ENCODE results near the gene HSPA6.
"Not testable (repeated sequence)": the region's sequence is repeated elsewhere in the genome, so short reads cannot be mapped to it uniquely, and the experiment has no call there.

Gene HSPA6

GRCh38 chr1:161538925-161539479 lies 14.7 kb downstream of the HSPA6 start:
- DNase-seq, result not testable (repeated sequence)

GRCh38 chr1:161539731-161540569 lies 15.6 kb downstream of the HSPA6 start:
- DNase-seq, result peak; percentile 97

- DNase-seq, result not testable (repeated sequence)
These were observed 16.2 kb downstream of the HSPA6 start for GRCh38 chr1:161540570-161540960.

GRCh38 chr1:161542091-161542559 lies 17.8 kb downstream of the HSPA6 start:
- DNase-seq, result peak; percentile 30

- not testable (repeated sequence) for DNase-seq
These were observed 18.8 kb downstream of the HSPA6 start for GRCh38 chr1:161543125-161543524.

DNA sequence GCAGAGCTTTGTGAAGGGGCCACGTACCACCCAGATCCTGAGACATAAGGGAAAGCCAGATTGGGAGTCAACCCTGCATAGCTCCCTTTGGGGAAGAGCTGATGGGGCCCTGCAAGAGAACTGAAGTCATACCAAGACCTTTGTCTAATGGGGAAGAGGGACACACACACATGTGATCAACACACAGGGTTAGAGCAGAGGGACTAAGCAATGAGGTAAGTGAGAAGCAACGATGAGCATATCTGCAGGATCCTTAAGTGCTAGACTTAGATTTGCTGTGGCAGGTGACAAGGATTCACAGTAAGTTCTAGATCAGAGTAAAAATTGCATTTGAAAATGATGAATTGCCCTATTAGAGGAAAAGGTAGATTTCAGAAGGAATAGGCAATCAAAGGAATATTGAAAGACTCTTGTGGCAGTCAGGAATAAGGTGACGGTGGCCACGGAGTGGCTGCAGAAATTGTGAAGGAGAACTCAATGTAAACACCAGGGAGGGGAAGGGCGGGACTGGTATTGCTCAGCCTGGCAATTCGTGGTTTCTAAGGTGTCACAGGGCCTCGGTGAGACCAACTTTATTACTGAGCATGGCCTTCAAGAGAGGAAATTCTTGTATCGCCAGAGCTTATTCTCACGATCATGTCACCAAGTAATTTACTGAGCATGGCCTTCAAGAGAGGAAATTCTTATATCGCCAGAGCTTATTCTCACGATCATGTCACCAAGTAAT lies 20.8 kb downstream of the HSPA6 start:
- not testable (repeated sequence) for DNase-seq

GRCh38 chr1:161547995-161548741 lies 23.8 kb downstream of the HSPA6 start:
- not testable (repeated sequence) for DNase-seq

DNA sequence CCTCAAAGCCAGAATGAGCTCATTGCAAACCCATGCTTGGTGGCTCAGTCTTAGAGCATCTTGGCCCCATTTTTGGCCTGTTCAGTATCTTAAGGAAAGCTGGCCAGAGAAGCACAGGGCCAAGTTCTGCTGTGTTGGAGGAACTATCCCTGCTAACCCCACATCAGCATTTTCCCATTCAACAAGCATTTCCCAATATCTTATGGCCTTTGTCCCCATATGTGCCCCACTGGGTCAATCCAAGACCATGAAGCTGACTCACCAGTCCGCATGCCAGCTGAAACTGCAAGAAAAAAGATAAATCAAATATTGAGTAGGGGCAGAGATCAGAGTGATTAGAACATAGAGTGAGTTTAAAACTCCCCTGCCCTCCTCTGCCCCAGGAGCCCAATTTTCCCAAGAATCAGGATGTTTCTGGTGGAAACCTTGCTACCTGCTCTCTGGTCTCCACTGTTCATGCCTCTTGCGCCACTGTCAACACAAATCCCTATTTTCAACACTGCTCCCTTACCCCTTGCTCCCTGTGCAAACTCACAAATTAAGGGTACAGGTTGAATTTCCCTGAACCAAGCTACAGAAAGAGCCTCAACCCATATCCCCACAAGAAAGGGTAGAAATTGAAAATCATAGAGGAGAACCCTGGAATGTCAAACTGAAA lies 24.5 kb downstream of the HSPA6 start:
- DNase-seq, result not testable (repeated sequence)

DNA sequence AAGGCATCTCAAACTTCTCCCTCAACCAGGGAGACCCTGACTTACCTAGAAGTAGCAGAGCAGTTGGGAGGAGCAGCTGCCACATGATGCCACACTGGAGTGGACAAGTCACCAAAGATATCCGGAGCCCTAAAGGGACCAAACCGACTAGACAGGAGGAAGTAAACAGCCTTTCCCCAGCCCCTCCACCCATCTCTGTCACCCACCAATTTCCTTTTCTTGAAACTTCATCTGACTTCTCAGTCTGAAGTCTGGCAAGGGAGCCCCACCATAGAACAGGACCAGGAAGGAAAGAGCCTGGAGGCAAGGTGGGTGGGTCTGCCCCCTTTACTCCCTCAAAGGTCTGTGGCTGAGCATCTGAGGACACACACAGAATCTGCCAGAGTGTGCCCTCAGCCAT lies 25.3 kb downstream of the HSPA6 start, which contains the start of gene FCGR3A:
Gene FCGR3A, minus strand, starts transcription at position 167 of the 400 bp plus-strand sequence. Its CDS starts 82 bp downstream, at position 85.
- DNase-seq, result no peak

- not testable (repeated sequence) for DNase-seq
These were observed 26.6 kb downstream of the HSPA6 start for GRCh38 chr1:161550942-161551341.

- not testable (repeated sequence) for DNase-seq
These were observed 29.3 kb downstream of the HSPA6 start for GRCh38 chr1:161553631-161554030.

GRCh38 chr1:161554340-161554739 lies 30.0 kb downstream of the HSPA6 start:
- DNase-seq, result not testable (repeated sequence)

GRCh38 chr1:161554815-161555417 lies 30.6 kb downstream of the HSPA6 start:
- not testable (repeated sequence) for DNase-seq

- not testable (repeated sequence) for DNase-seq
These were observed 31.8 kb downstream of the HSPA6 start for GRCh38 chr1:161556143-161556542.

DNA sequence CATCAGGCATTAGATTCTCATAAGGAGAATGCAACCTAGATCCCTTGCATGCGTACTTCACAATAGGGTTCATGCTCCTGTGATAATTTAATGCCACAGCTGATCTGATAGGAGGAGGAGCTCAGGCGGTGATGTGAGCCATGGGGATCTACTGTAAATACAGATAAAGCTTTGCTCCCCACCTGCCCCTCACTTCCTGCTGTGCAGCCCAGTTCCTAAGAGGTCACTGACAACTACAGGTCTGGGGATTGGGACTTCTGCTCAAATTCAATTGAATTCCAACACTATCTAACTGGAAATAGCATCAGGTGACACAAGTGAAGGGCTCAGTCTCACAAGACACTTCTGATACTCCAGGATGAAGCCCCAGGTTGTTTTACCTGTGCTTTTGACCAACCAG lies 32.6 kb downstream of the HSPA6 start:
- DNase-seq, result not testable (repeated sequence)

GRCh38 chr1:161557506-161558450 lies 33.4 kb downstream of the HSPA6 start:
- not testable (repeated sequence) for DNase-seq

DNA sequence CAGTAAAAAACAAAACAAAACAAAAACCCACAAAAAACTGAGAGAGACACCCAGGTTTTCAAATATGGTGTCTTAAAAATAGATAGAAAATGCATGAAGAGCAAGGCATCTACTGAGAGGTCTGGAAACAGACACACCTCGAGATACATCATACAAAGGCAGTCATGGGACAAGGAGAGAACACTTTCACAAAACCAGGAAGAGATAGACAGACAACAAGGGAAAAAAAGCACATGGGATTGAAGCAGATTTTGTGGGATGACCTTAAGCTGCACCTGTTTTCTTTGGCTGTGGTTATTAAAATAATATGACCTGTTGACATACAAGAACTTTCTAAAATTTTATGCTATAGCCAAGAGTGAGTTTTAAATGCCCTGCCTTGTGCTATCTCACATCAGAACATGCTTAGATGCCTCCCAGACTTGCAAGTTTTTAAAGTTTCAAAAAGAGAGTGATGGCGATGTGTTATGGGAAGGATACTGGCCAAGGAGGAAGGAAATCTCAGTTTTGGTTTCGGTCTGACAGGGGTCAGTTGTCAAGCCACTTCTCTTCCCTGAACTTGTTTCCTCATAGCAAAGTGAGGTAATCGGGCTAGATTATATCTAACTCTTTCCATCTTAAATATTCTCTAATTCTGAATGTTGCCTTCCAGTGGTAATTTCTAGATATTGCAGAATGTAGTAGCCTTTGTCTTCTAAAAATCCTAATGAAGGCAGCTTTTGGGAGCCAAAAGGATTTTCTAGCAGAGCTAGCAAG lies 36.8 kb downstream of the HSPA6 start:
- not testable (repeated sequence) for DNase-seq

GRCh38 chr1:161562441-161562840 lies 38.1 kb downstream of the HSPA6 start:
- not testable (repeated sequence) for DNase-seq

GRCh38 chr1:161563522-161563921 lies 39.2 kb downstream of the HSPA6 start:
- not testable (repeated sequence) for DNase-seq

GRCh38 chr1:161566602-161566960 lies 42.2 kb downstream of the HSPA6 start:
- not testable (repeated sequence) for DNase-seq
